ENCODE results near the gene ZBTB39. TPM values are rescaled to one million over a fixed set of nuclear protein-coding genes. Genes with fewer than 3 reads are reported as not detected.
"Not testable (repeated sequence)": the region's sequence is repeated elsewhere in the genome, so short reads cannot be mapped to it uniquely, and the experiment has no call there.

ZBTB39 gene
- total and polyA plus RNA-seq, 2 of the 8 experiments (the other 6 are each of a cell fraction or from before 2014, with no cell fraction given): 19.3 to 25.0 TPM

DNA sequence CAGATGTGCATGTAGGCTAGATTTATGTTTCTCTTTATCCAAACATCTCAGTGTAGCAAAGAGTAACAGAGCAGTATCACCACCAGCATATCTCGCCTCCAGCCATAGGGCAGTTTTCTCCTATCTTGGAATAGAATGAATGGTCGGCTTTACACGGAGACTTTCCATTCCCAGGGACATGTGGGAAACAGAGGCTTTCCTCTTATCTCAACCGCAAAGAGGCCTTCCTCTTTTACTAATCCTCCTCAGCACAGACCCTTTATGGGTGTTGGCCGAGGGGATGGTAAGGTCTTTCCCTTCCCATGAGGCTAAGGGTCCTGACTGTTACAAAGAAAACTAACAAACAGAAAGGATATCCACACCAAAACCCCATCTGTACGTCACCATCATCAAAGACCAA, 37.4 kb downstream of the ZBTB39 start:
- H3K79me2 ChIP-seq (ENCODE audit: control insufficient read depth in 1 of 2, insufficient read depth in 2 of 2, low read length in 2 of 2); H3K9me3 ChIP-seq (ENCODE audit: insufficient read depth in 2 of 2, low read depth in 1 of 2, low read length in 1 of 2); H4K91ac ChIP-seq (replicated peaks; ENCODE audit: insufficient read length, low read length); H3K27ac ChIP-seq (ENCODE audit: low read depth, low read length); H3K4me3 ChIP-seq (ENCODE audit: extremely low read depth in 1 of 4, insufficient read depth in 2 of 4, low read depth in 3 of 4, low read length in 4 of 4); H3K36me3 ChIP-seq (ENCODE audit: control insufficient read depth in 2 of 4, insufficient read depth in 4 of 4, low read length in 3 of 4); H2AK5ac ChIP-seq (ENCODE audit: low read depth, low read length); FAIRE-seq; H3K4me2 ChIP-seq (ENCODE audit: insufficient read depth in 1 of 2, low read depth in 2 of 2, low read length in 2 of 2); H3K4me1 ChIP-seq (replicated peaks in 1 of 4; ENCODE audit: control insufficient read depth in 3 of 4, insufficient read depth in 4 of 4, low read length in 3 of 4); H3K4ac ChIP-seq (replicated peaks; ENCODE audit: insufficient read length, low read depth, low read length); POLR2A ChIA-PET (ENCODE audit: partially characterized antibody); H3K14ac ChIP-seq (ENCODE audit: insufficient read length); H4K8ac ChIP-seq (ENCODE audit: extremely low read depth, insufficient read depth, low read length); H4K5ac ChIP-seq (ENCODE audit: insufficient read length, low read depth, low read length); H3K23me2 ChIP-seq (ENCODE audit: low read depth, low read length); H4K20me1 ChIP-seq (replicated peaks in 1 of 2; ENCODE audit: control insufficient read depth in 1 of 2, insufficient read depth in 2 of 2, low read length in 2 of 2); DNase-seq (ENCODE audit: low read depth in 1 of 2, low spot score in 2 of 2); H3K27me3 ChIP-seq (replicated peaks in 1 of 4; ENCODE audit: control insufficient read depth in 3 of 4, extremely low read depth in 1 of 4, insufficient read depth in 3 of 4, low read length in 3 of 4); H3K9ac ChIP-seq (replicated peaks in 1 of 4; ENCODE audit: extremely low read depth in 1 of 4, low read depth in 3 of 4, low read length in 3 of 4); H2BK12ac ChIP-seq (ENCODE audit: low read depth, low read length); H3K56ac ChIP-seq (replicated peaks; ENCODE audit: insufficient read length, low read depth, low read length); H2BK15ac ChIP-seq (ENCODE audit: low read length); H3K18ac ChIP-seq (ENCODE audit: extremely low read depth, low read length); H3K79me1 ChIP-seq (ENCODE audit: low read depth, low read length); H2BK20ac ChIP-seq (ENCODE audit: low read length); H3K23ac ChIP-seq (ENCODE audit: insufficient read length); H2AFZ ChIP-seq (ENCODE audit: low read length); H2BK120ac ChIP-seq (replicated peaks; ENCODE audit: low read depth, low read length); H2BK5ac ChIP-seq (ENCODE audit: low read depth, low read length): not testable (repeated sequence)
- WGBS, 2 experiments (ENCODE audit: extremely low coverage in 1 of 2, insufficient coverage in 1 of 2, insufficient read length in 1 of 2, insufficient replicate concordance in 2 of 2, low coverage in 1 of 2, low lambda C conversion rate in 2 of 2, missing lambda C conversion rate in 1 of 2): 80% methylated on average over 6 of the region's 6 CpGs; no CpG with 5 or more reads in 1 of the 2 experiments
- CTCF ChIA-PET (ENCODE audit: partially characterized antibody): interaction anchor here (1.8 kb wide), 1 partner anchor 19 kb away, joined by 5 read pairs; no protein-coding TSS in a partner anchor

DNA sequence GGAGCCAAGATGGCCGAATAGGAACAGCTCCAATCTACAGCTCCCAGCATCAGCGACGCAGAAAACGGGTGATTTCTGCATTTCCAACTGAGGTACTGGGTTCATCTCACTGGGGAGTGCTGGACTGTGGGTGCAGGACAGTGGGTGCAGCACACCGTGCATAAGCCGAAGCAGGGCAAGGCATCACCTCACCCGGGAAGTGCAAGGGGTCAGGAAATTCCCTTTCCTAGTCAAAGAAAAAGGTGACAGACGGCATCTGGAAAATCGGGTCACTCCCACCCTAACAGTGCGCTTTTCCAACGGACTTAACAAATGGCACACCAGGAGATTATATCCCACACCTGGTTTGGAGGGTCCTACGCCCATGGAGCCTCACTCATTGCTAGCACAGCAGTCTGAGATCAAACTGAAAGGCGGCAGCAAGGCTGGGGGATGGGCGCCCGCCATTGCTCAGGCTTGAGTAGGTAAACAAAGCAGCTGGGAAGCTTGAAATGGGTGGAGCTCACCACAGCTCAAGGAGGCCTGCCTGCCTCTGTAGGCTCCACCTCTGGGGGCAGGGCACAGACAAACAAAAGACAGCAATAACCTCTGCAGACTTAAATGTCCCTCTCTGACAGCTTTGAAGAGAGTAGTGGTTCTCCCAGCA, 40.2 kb downstream of the ZBTB39 start:
- not testable (repeated sequence) for H3K9ac ChIP-seq (replicated peaks in 1 of 4; ENCODE audit: extremely low read depth in 1 of 4, low read depth in 3 of 4, low read length in 3 of 4); H3K27me3 ChIP-seq (replicated peaks in 1 of 4; ENCODE audit: control insufficient read depth in 3 of 4, extremely low read depth in 1 of 4, insufficient read depth in 3 of 4, low read length in 3 of 4); DNase-seq (ENCODE audit: low read depth in 1 of 2, low spot score in 2 of 2); H3K27ac ChIP-seq (ENCODE audit: low read depth, low read length); H2BK5ac ChIP-seq (ENCODE audit: low read depth, low read length); H2AK5ac ChIP-seq (ENCODE audit: low read depth, low read length); H3K56ac ChIP-seq (replicated peaks; ENCODE audit: insufficient read length, low read depth, low read length); H2BK15ac ChIP-seq (ENCODE audit: low read length); H3K18ac ChIP-seq (ENCODE audit: extremely low read depth, low read length); FAIRE-seq; H4K5ac ChIP-seq (ENCODE audit: insufficient read length, low read depth, low read length); H2BK20ac ChIP-seq (ENCODE audit: low read length); H4K8ac ChIP-seq (ENCODE audit: extremely low read depth, insufficient read depth, low read length); H3K4me3 ChIP-seq (ENCODE audit: extremely low read depth in 1 of 4, insufficient read depth in 2 of 4, low read depth in 3 of 4, low read length in 4 of 4); H3K36me3 ChIP-seq (ENCODE audit: control insufficient read depth in 2 of 4, insufficient read depth in 4 of 4, low read length in 3 of 4); H3K4me1 ChIP-seq (replicated peaks in 1 of 4; ENCODE audit: control insufficient read depth in 3 of 4, insufficient read depth in 4 of 4, low read length in 3 of 4); H3K4me2 ChIP-seq (ENCODE audit: insufficient read depth in 1 of 2, low read depth in 2 of 2, low read length in 2 of 2); H4K20me1 ChIP-seq (replicated peaks in 1 of 2; ENCODE audit: control insufficient read depth in 1 of 2, insufficient read depth in 2 of 2, low read length in 2 of 2); H3K79me2 ChIP-seq (ENCODE audit: control insufficient read depth in 1 of 2, insufficient read depth in 2 of 2, low read length in 2 of 2); H2BK12ac ChIP-seq (ENCODE audit: low read depth, low read length); H3K4ac ChIP-seq (replicated peaks; ENCODE audit: insufficient read length, low read depth, low read length); H3K23ac ChIP-seq (ENCODE audit: insufficient read length); H3K14ac ChIP-seq (ENCODE audit: insufficient read length); H2AFZ ChIP-seq (ENCODE audit: low read length); H4K91ac ChIP-seq (replicated peaks; ENCODE audit: insufficient read length, low read length); H3K79me1 ChIP-seq (ENCODE audit: low read depth, low read length); H2BK120ac ChIP-seq (replicated peaks; ENCODE audit: low read depth, low read length); H3K23me2 ChIP-seq (ENCODE audit: low read depth, low read length)
- H3K9me3 ChIP-seq (ENCODE audit: insufficient read depth in 2 of 2, low read depth in 1 of 2, low read length in 1 of 2): peaks cover 8 to 11% of the 10 kb centered on the region in 2 experiments
- ChIA-PET POLR2A (ENCODE audit: partially characterized antibody) (interaction anchor here (1.1 kb wide), 1 partner anchor 113 kb away, joined by 3 read pairs; no protein-coding TSS in a partner anchor), CTCF (ENCODE audit: partially characterized antibody) (interaction anchor here (0.8 to 1.5 kb wide), 2 partner anchors 9 to 21 kb away, joined by 3 to 4 read pairs; partner anchors contain the start of gene RDH16)
- WGBS, 2 experiments (ENCODE audit: extremely low coverage in 1 of 2, insufficient coverage in 1 of 2, insufficient read length in 1 of 2, insufficient replicate concordance in 2 of 2, low coverage in 1 of 2, low lambda C conversion rate in 2 of 2, missing lambda C conversion rate in 1 of 2): 89% methylated on average over 15 of the region's 15 CpGs; no CpG with 5 or more reads in 1 of the 2 experiments

Data from H1 (cell line).